NCI-H2227 treated with DMSO at 0.1 percent for 48 hours (cell line): Measurements from ENCODE around the gene ADSL.
"Not testable (repeated sequence)": the region's sequence is repeated elsewhere in the genome, so short reads cannot be mapped to it uniquely, and the experiment has no call there.

Source experiments
- DNase-seq: peaks from one replicate; lab custom pipeline; 2025; lab: John Stamatoyannopoulos, UW

ADSL gene

DNA sequence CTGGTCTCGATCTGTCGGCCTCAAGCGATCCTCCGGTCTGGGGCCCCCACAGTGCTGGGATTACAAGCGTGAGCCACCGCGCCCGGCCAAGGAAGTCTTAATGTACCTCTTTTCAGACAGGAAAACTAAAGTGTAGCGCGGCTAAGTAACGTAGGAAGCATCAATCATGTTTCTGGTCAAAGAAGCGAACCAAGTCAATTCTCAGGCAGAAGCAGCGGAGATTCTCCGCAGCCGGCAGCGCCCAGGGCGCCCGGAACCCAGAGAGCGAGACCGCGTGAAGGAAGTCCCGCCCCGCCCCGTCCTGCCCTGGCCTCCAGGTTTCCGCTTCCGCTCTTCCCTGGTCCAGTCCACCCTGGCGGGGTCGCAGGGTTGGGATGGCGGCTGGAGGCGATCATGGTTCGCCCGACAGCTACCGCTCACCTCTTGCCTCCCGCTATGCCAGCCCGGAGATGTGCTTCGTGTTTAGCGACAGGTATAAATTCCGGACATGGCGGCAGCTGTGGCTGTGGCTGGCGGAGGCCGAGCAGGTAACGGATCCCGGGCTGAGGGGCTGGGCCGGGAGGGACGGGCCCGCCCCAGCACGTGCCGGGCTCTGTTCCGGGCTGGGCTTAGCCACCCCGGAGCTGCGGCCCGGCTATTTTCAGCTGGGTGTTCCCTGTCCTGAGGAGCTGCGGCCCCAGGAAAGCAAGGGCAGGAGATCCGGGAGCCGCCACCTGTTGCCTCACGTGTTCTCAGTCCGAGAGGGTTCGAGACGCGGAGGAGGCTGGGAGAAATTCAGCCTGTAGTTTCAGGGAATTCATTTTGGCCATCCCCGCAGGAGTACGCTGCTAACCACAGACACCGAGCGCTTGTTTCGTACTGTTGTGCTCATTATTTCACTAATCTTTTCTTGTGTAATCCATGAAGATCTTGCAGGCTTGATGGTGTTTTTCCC is at the start of gene ADSL:
Gene ADSL (plus strand): TSS at position 316 of the 934 bp plus-strand sequence. CDS start 59 bp downstream, at position 375.
- DNase-seq, result peak; percentile 74

- no peak for DNase-seq
These were observed 46.0 kb upstream of the ADSL start for GRCh38 chr22:40300316-40300715.

GRCh38 chr22:40300884-40301672 is 45.2 kb upstream of the ADSL start:
- no peak for DNase-seq

DNA sequence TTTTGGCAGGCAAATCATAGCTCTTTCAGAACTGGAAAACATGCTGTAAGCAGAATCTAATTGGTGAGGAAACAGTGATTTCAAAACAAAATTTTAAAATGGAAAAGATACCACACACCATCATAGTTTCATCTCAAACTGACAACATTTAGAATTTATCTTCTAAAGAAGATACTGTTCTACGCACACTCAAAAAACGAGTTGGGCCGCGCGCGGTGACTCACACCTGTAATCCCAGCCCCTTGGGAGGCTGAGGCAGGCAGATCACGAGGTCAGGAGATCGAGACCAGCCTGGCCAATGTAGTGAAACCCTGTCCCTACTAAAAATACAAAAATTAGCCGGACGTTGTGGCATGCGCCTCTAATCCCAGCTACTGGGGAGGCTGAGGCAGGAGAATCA is 44.2 kb upstream of the ADSL start:
- no peak for DNase-seq

DNA sequence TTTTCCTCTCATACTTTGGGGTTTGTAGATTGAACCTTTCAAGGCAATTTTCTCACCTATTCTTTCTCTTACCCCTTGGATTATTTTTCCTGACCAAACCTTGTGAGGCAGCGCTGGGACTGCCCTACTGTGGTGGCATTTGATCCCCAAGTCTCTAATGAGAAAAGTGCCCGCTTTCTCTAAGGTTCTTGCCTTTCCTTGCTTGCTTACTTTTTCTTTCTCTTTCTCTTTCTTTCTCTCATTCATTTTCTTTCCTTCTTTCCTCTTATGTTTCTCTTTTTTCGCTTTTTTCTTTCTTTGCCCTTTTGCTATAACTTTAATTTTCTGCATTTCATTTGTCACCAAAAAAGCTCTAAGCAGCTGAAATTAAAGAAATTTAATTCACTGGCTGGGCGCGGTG is 40.7 kb upstream of the ADSL start:
- no peak for DNase-seq

DNA sequence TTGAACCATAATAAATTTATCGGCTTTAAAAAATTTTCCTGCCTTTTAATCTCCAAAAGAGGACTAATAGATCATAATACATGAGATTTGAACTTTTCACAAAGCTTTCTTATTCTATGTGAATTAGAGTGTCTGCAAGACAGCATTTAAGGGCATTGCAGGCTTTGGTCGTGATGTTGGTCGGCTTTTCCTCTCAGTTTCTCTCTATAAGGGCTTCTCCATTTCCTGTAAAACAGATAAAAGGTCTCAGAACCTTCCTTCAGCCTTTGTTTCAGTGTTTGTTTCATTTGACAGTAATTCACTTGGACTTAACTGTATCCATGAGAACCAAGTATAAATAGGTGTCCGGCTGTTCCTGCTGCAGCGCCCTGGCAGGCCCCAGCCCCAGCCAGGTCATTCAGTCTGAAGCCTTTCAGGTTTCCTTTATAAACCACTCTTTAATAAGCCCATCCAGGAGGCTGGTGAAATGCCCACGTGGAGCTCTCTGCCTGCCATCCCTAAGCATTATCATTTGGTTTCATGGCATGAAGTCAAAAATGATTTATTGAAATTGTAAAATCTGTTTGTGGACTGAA is 37.2 kb upstream of the ADSL start:
- DNase-seq, result no peak

DNA sequence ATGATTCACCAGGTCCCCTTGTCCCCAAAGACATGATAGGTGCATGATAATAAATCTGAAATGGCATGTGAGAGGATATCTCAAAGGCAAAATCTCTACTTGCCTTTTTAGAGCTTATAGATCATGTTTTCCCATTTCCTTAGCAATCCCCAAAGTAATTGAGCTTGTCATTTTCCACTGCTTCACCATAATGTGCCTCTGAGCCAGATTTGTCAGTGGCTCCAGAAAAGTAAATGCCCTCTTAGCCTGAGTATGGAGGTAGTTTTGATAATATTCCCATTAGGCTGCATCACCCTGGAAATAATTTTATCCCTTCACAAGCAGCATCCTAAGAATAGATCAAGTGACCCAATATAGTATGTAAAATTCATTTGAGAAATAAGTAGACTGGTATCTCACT is 36.7 kb upstream of the ADSL start:
- no peak for DNase-seq

GRCh38 chr22:40310081-40310767 is 36.1 kb upstream of the ADSL start:
- DNase-seq, result no peak

GRCh38 chr22:40310768-40311120 is 35.6 kb upstream of the ADSL start:
- no peak for DNase-seq

DNA sequence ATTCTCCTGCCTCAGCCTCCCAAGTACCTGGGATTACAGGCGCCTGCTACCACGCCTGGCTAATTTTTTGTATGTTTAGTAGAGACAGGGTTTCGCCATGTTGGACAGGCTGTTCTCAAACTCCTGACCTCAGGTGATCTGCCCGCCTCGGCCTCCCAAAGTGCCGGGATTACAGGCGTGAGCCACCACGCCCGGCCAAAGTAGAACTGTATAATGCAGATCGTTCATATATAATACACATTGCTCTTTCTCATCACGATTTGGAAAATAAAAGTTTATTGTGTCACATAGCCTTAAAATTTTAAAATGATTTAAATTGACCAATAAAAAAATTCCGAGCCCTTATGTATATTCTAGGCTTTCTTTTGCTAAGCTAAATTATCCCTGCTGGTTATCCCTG is 34.7 kb upstream of the ADSL start:
- not testable (repeated sequence) for DNase-seq

DNA sequence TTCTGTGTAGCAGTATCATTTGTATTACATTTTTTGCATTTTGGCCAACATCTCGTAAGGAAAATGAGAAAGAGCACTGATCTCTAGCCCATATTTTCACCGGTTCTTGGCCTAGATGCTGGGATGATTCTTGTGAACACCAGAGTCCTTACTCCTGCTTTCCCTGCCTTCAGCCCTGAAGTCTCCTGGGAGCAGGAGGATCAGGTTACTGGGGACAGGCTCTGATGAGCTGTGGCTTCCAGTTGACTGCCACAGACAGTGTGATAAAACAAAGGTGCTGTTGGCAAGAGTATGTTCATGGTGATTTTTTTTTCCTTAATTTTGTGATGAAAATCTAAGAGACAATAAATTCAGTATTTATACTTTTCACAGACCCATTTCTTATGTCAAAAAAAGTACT is 34.2 kb upstream of the ADSL start:
- DNase-seq, result no peak

GRCh38 chr22:40313007-40313406 is 33.3 kb upstream of the ADSL start:
- DNase-seq, result no peak

- no peak for DNase-seq
These were observed 32.3 kb upstream of the ADSL start for GRCh38 chr22:40314041-40314440.

DNA sequence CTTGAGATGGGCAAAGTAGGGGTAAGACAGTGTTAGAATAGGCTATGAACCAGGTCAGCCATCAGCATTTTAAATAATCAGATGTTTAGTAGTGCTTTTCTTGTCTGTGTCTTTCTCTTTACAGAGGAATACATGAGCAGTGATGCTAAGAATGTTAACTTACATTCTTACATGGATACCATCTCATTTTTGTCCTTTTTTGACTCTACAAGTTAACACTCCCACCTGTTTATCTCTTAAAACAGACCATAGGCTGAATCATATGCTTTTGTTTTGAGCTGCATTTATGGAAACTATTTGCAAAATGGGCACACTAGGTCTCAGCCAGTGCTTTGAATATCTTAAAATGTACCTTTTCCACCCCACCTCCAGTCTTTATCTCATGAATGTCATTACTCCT is 25.6 kb upstream of the ADSL start:
- no peak for DNase-seq

- DNase-seq, result no peak
These were observed 24.3 kb upstream of the ADSL start for GRCh38 chr22:40322021-40322420.

GRCh38 chr22:40322818-40323447 is 23.4 kb upstream of the ADSL start:
- no peak for DNase-seq

GRCh38 chr22:40323681-40324171 is 22.6 kb upstream of the ADSL start:
- no peak for DNase-seq

- no peak for DNase-seq
These were observed 21.6 kb upstream of the ADSL start for GRCh38 chr22:40324468-40325305.

- DNase-seq, result no peak
These were observed 21.0 kb upstream of the ADSL start for GRCh38 chr22:40325315-40325714.

DNA sequence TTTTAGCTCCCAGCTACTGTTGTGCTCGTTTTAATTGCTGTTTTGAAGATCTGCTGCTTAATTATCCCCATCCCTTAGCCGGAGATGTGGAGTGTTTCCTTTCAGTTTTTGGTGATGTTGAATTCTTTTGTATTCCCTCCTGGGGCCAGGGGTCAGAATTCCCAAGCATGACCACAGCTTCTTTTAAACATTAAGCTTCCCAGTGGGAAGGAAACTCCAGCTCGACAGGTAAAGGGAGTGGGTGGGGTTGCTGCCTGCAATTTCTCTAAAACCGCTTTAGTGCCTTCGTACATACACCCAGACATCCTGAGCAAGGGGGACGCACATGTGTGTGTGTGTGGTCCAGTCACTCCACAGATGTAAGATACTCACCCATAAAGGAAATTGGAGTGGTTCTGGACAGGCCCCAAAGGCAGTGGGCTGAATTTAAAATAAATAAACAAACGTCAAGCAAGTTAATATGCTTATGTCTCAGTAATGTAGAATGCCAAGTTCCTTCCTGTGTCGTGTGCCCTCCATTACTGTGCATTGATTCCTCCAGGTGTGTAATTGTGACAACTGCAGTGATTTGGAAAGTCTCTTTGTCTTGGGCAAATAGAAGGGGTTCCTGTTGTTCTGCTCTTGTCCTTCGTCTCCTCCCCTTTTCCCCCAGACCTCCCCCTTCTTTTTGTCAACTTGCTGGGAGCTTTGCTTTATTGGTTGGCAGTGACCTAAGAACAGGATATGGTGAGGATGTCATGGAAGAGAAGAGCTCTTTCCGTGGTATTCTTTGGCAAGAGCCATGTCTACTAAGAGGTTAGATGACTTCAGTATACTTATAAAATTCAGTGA is 19.2 kb upstream of the ADSL start:
- no peak for DNase-seq
